ENCODE results near the gene NYNRIN.

- no peak for TF ChIP-seq EP300 (IDR thresholded peaks at IDR 0.05)
- TF ChIP-seq, protein P1, sequence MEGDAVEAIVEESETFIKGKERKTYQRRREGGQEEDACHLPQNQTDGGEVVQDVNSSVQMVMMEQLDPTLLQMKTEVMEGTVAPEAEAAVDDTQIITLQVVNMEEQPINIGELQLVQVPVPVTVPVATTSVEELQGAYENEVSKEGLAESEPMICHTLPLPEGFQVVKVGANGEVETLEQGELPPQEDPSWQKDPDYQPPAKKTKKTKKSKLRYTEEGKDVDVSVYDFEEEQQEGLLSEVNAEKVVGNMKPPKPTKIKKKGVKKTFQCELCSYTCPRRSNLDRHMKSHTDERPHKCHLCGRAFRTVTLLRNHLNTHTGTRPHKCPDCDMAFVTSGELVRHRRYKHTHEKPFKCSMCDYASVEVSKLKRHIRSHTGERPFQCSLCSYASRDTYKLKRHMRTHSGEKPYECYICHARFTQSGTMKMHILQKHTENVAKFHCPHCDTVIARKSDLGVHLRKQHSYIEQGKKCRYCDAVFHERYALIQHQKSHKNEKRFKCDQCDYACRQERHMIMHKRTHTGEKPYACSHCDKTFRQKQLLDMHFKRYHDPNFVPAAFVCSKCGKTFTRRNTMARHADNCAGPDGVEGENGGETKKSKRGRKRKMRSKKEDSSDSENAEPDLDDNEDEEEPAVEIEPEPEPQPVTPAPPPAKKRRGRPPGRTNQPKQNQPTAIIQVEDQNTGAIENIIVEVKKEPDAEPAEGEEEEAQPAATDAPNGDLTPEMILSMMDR (IDR thresholded peaks at IDR 0.05), result peak in 1 of 3 experiments; percentile 5
- TF ChIP-seq POLR2A (IDR thresholded peaks at IDR 0.05; ENCODE audit: low read depth), result peak; percentile 95
These were observed 30.8 kb downstream of the NYNRIN start, which contains the start of the genes CBLN3 and KHNYN for GRCh38 chr14:24429395-24430142.

Data from esophagus muscularis mucosa (tissue), 4 donors.